H1 (cell line): Measurements from ENCODE around the gene ICOSLG. TPM values are rescaled to one million over a fixed set of nuclear protein-coding genes. Genes with fewer than 3 reads are reported as not detected.

Experiments used
- CTCF ChIA-PET: fragments of 300-600 bp; sonication (Branson Sonifier 250); formaldehyde crosslinking; loops from one replicate; lab custom pipeline; 2021; ENCODE audit not compliant: partially characterized antibody; lab: Charles Lee
- POLR2A ChIA-PET: fragments of 300-600 bp; sonication (Branson Sonifier 250); formaldehyde crosslinking; loops from one replicate; lab custom pipeline; 2021; ENCODE audit warnings: inconsistent platforms; ENCODE audit not compliant: partially characterized antibody; lab: Charles Lee
- DNase-seq, 2 experiments: peaks; one replicate each; pipeline versions ENCODE4 v3.0.0 to v3.0.0-alpha.2; 2010 to 2022; ENCODE audit warnings: low spot score in 2 of 2, low read depth in 1 of 2, mixed read lengths in 1 of 2
- FAIRE-seq: peaks from 2 replicates; lab custom pipeline; 2011; peaks lifted over from hg19 to GRCh38; lab: Jason Lieb, UNC
- H2AFZ ChIP-seq: 2 replicates; pipeline ENCODE4 v1.8.1; 2012; ENCODE audit warnings: low read length, inconsistent platforms
- H2AK5ac ChIP-seq: 2 replicates; pipeline ENCODE4 v1.6.1; 2013; ENCODE audit warnings: low read depth, low read length
- H2BK120ac ChIP-seq: replicated peaks from 2 replicates; pipeline ENCODE3; 2013; ENCODE audit warnings: low read depth, low read length, inconsistent platforms
- H2BK12ac ChIP-seq: 2 replicates; pipeline ENCODE4 v1.6.1; 2013; ENCODE audit warnings: low read depth, low read length
- H2BK15ac ChIP-seq: 2 replicates; pipeline ENCODE4 v1.6.1; 2013; ENCODE audit warnings: low read length
- H2BK20ac ChIP-seq: 2 replicates; pipeline ENCODE4 v1.6.1; 2013; ENCODE audit warnings: low read length
- H2BK5ac ChIP-seq: 2 replicates; pipeline ENCODE4 v1.6.1; 2013; ENCODE audit warnings: low read depth, low read length
- H3K14ac ChIP-seq: 2 replicates; pipeline ENCODE4 v1.6.1; 2013; ENCODE audit warnings: inconsistent platforms; ENCODE audit not compliant: insufficient read length
- H3K18ac ChIP-seq: 2 replicates; pipeline ENCODE4 v1.6.1; 2013; ENCODE audit warnings: low read length; ENCODE audit errors: extremely low read depth
- H3K23ac ChIP-seq: 2 replicates; pipeline ENCODE4 v1.6.1; 2013; ENCODE audit warnings: inconsistent platforms; ENCODE audit not compliant: insufficient read length
- H3K23me2 ChIP-seq: 2 replicates; pipeline ENCODE4 v1.6.1; 2013; ENCODE audit warnings: low read depth, low read length
- H3K27ac ChIP-seq: 2 replicates; pipeline ENCODE4 v1.6.1; 2011; ENCODE audit warnings: low read depth, low read length, inconsistent platforms
- H3K27me3 ChIP-seq, 4 experiments: replicated peaks in 1 of 4; 1 replicate in 1 of 4; 2 replicates in 3 of 4; pipeline versions ENCODE4 v1.6.1 to v1.8.1; 2011 to 2013; ENCODE audit warnings: low read length in 3 of 4, mild to moderate bottlenecking in 3 of 4, inconsistent platforms in 2 of 4, mixed read lengths in 2 of 4, moderate library complexity in 1 of 4; ENCODE audit not compliant: control insufficient read depth in 3 of 4, insufficient read depth in 3 of 4; ENCODE audit errors: extremely low read depth in 1 of 4
- H3K36me3 ChIP-seq, 4 experiments: 2 replicates each; pipeline versions ENCODE4 v1.6.1 to v1.8.1; 2011 to 2013; ENCODE audit warnings: mild to moderate bottlenecking in 4 of 4, low read length in 3 of 4, moderate library complexity in 2 of 4, control low read depth in 1 of 4, inconsistent platforms in 1 of 4; ENCODE audit not compliant: insufficient read depth in 4 of 4, control insufficient read depth in 2 of 4
- H3K4ac ChIP-seq: replicated peaks from 2 replicates; pipeline ENCODE3; 2013; ENCODE audit warnings: low read length, low read depth, mixed read lengths, inconsistent platforms; ENCODE audit not compliant: insufficient read length
- H3K4me1 ChIP-seq, 4 experiments: replicated peaks in 1 of 4; 1 replicate in 1 of 4; 2 replicates in 3 of 4; pipeline versions ENCODE4 v1.6.1 to v1.8.1; 2011 to 2013; ENCODE audit warnings: low read length in 3 of 4, inconsistent platforms in 2 of 4, mixed read lengths in 1 of 4; ENCODE audit not compliant: insufficient read depth in 4 of 4, control insufficient read depth in 3 of 4
- H3K4me2 ChIP-seq, 2 experiments: 2 replicates each; pipeline versions ENCODE4 v1.6.1 to v1.8.1; 2011 to 2013; ENCODE audit warnings: low read depth in 2 of 2, low read length in 2 of 2, control low read depth in 1 of 2, inconsistent platforms in 1 of 2, mild to moderate bottlenecking in 1 of 2; ENCODE audit not compliant: insufficient read depth in 1 of 2
- H3K4me3 ChIP-seq, 4 experiments: fragments of 200-600, 300-600 bp in 1 of 4; sonication (generic), shearing (Covaris generic), sonication (Bioruptor Twin) in 1 of 4; 2 replicates each; pipeline versions ENCODE4 v1.5.1 to v1.8.1; 2011 to 2016; ENCODE audit warnings: low read length in 4 of 4, low read depth in 3 of 4, control low read depth in 2 of 4, inconsistent platforms in 2 of 4, mild to moderate bottlenecking in 2 of 4, mixed read lengths in 1 of 4, moderate library complexity in 1 of 4; ENCODE audit not compliant: insufficient read depth in 2 of 4; ENCODE audit errors: extremely low read depth in 1 of 4
- H3K56ac ChIP-seq: replicated peaks from 2 replicates; pipeline ENCODE3; 2013; ENCODE audit warnings: low read depth, mild to moderate bottlenecking, mixed read lengths, low read length, inconsistent platforms; ENCODE audit not compliant: insufficient read length
- H3K79me1 ChIP-seq: 2 replicates; pipeline ENCODE4 v1.6.1; 2013; ENCODE audit warnings: low read depth, low read length, control low read depth
- H3K79me2 ChIP-seq, 2 experiments: 2 replicates each; pipeline versions ENCODE4 v1.6.1 to v1.8.1; 2012 to 2013; ENCODE audit warnings: low read length in 2 of 2, mild to moderate bottlenecking in 2 of 2, inconsistent platforms in 1 of 2; ENCODE audit not compliant: insufficient read depth in 2 of 2, control insufficient read depth in 1 of 2
- H3K9ac ChIP-seq, 4 experiments: replicated peaks in 1 of 4; 1 replicate in 1 of 4; 2 replicates in 3 of 4; pipeline versions ENCODE4 v1.6.1 to v1.8.1; 2011 to 2013; ENCODE audit warnings: low read depth in 3 of 4, low read length in 3 of 4, control low read depth in 2 of 4, mild to moderate bottlenecking in 2 of 4, moderate library complexity in 2 of 4, inconsistent platforms in 1 of 4; ENCODE audit errors: extremely low read depth in 1 of 4
- H3K9me3 ChIP-seq, 2 experiments: 2 replicates each; pipeline versions ENCODE4 v1.6.1 to v1.8.1; 2012 to 2013; ENCODE audit warnings: mild to moderate bottlenecking in 2 of 2, moderate library complexity in 2 of 2, control low read depth in 1 of 2, inconsistent platforms in 1 of 2, low read depth in 1 of 2, low read length in 1 of 2, mixed read lengths in 1 of 2; ENCODE audit not compliant: insufficient read depth in 2 of 2
- H4K20me1 ChIP-seq, 2 experiments: replicated peaks in 1 of 2; 2 replicates each; pipeline versions ENCODE3 to v1.8.1; 2011 to 2013; ENCODE audit warnings: inconsistent platforms in 2 of 2, low read length in 2 of 2, mild to moderate bottlenecking in 1 of 2; ENCODE audit not compliant: insufficient read depth in 2 of 2, control insufficient read depth in 1 of 2
- H4K5ac ChIP-seq: 2 replicates; pipeline ENCODE4 v1.6.1; 2013; ENCODE audit warnings: low read length, low read depth, mixed read lengths, inconsistent platforms; ENCODE audit not compliant: insufficient read length
- H4K8ac ChIP-seq: 2 replicates; pipeline ENCODE4 v1.8.0; 2013; ENCODE audit warnings: mild to moderate bottlenecking, moderate library complexity, low read length, inconsistent platforms; ENCODE audit not compliant: insufficient read depth; ENCODE audit errors: extremely low read depth
- H4K91ac ChIP-seq: replicated peaks from 2 replicates; pipeline ENCODE3; 2013; ENCODE audit warnings: low read length, mixed read lengths, inconsistent platforms; ENCODE audit not compliant: insufficient read length
- BRCA1 ChIP-seq: IDR thresholded peaks from 2 replicates; pipeline ENCODE4 v1.6.1; 2012; ENCODE audit warnings: low read depth, low read length, improper control_type of control experiment
- CBX5 ChIP-seq: fragments of 300-800, 300-1000 bp; sonication (generic); IDR thresholded peaks from 2 replicates; pipeline ENCODE4 v1.7.1; 2016; ENCODE audit warnings: antibody characterized with exemption, low read length, low read depth
- FOSL1 ChIP-seq: IDR thresholded peaks from 2 replicates; pipeline ENCODE4 v1.6.1; 2011; ENCODE audit warnings: mild to moderate bottlenecking, low read depth, low read length, moderate library complexity; ENCODE audit not compliant: insufficient read depth
- KDM5A ChIP-seq: fragments of 200-600 bp; IDR thresholded peaks from 2 replicates; pipeline ENCODE4 v1.7.1; 2012; ENCODE audit warnings: mild to moderate bottlenecking, low read length, inconsistent platforms, mixed read lengths
- NRF1 ChIP-seq: IDR thresholded peaks from 2 replicates; pipeline ENCODE4 v1.6.1; 2011; ENCODE audit warnings: mild to moderate bottlenecking, low read depth, low read length, improper control_type of control experiment
- POU5F1 ChIP-seq: IDR thresholded peaks from 2 replicates; pipeline ENCODE4 v1.6.1; 2011; ENCODE audit warnings: low read depth, mild to moderate bottlenecking, low read length, moderate library complexity
- RAD21 ChIP-seq, 2 experiments: IDR thresholded peaks in 1 of 2; conservative IDR thresholded peaks in 1 of 2; 2 replicates each; pipeline ENCODE4 v1.6.1; 2011; ENCODE audit warnings: low read depth in 2 of 2, low read length in 2 of 2, improper control_type of control experiment in 1 of 2, inconsistent platforms in 1 of 2, mild to moderate bottlenecking in 1 of 2, moderate library complexity in 1 of 2
- RBBP5 ChIP-seq: IDR thresholded peaks from 2 replicates; pipeline ENCODE4 v1.7.1; 2012; ENCODE audit warnings: low read depth, mild to moderate bottlenecking, inconsistent platforms, low read length, moderate library complexity, borderline replicate concordance
- SP2 ChIP-seq: IDR thresholded peaks from 2 replicates; pipeline ENCODE4 v1.6.1; 2012; ENCODE audit warnings: mild to moderate bottlenecking, low read length, inconsistent platforms
- SRF ChIP-seq: IDR thresholded peaks from 2 replicates; pipeline ENCODE4 v1.6.1; 2011; ENCODE audit warnings: mild to moderate bottlenecking, low read depth, low read length, moderate library complexity
- TAF7 ChIP-seq: optimal IDR thresholded peaks from 2 replicates; pipeline ENCODE3; 2011; ENCODE audit warnings: low read depth, mild to moderate bottlenecking, inconsistent platforms, low read length, moderate library complexity, borderline replicate concordance
- YY1 ChIP-seq: IDR thresholded peaks from 2 replicates; pipeline ENCODE4 v1.6.1; 2011; ENCODE audit warnings: low read depth, mild to moderate bottlenecking, low read length
- WGBS, 2 experiments: shearing (Covaris generic) in 1 of 2; methylation state at CpG; one replicate each; pipeline versions ENCODE4 v1.1.6 to v1.1.7; 2013 to 2015; ENCODE audit warnings: low lambda C conversion rate in 2 of 2, mixed read lengths in 2 of 2, inconsistent platforms in 1 of 2, low coverage in 1 of 2, missing lambda C conversion rate in 1 of 2; ENCODE audit not compliant: insufficient replicate concordance in 2 of 2, insufficient coverage in 1 of 2, insufficient read length in 1 of 2; ENCODE audit errors: extremely low coverage in 1 of 2, missing lambda C conversion rate in 1 of 2; 5-methylcytosine and 5-hydroxymethylcytosine counted together
- polyA plus RNA-seq, 7 experiments: library from polyadenylated mRNA; depleted of rRNA in 3 of 7; stranded (reverse) in 5 of 7; unstranded in 2 of 7; fragments of >200 nt in 5 of 7; fragments of 200-250 nt in 2 of 7; gene quantifications; 1 replicate in 5 of 7; 2 replicates in 1 of 7; 4 replicates in 1 of 7; pipeline versions ENCODE4 v1.2.1 to v1.2.3, GENCODE V29; 2011 to 2013; ENCODE audit warnings: missing spikeins in 2 of 7, mixed read lengths in 2 of 7
- total RNA-seq: library from RNA; stranded (reverse); fragmentation: NEBNext Ultra II Directional; extraction: Animal tissue kit (Norgen Biotek cat#: 25700); gene quantifications from 2 replicates; pipeline ENCODE4 v1.2.1, GENCODE V29; 2021
- TF ChIP-seq, protein P1 (sequence below): IDR thresholded peaks from 2 replicates; pipeline ENCODE4 v1.6.1; 2012; ENCODE audit warnings: inconsistent platforms

Gene ICOSLG
- total and polyA plus RNA-seq, 2 of the 8 experiments (the other 6 are each of a cell fraction or from before 2014, with no cell fraction given) = 2.3 to 5.5 TPM

DNA sequence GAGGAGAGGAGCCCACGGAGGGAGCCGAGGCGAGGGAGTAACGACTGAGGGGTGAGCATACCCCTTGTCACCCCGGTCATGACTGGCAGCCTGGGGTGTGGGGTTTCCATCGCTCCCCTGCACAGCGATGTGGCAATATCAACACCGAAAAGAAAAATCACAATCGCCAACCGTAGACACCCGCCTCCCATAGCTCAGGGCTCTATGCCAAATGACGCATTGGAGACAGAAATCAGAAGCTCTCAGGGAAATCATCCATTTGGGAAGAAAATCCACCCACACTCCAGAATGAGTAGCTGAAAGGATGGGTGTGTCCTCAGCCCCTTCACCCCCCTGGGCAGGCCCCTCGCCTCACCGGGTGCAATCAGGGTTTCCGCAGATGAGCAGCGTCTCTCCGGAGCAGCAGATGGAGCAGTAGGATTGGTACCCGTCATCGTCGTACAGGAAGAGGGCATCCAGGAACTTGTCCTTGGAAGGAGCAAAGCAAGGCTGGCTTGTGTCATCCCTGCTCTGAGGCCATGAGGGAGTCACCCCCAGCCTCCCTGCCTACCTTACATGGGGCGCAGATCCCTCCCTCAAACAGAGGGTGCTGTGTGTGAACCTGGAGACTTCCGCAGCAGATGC is 18.5 kb upstream of the ICOSLG start:
- DNase-seq (no peak), FAIRE-seq (no peak)
- Histone ChIP-seq H2BK12ac (no peak overlapping the region), H3K9me3 (no peaks in the 10 kb centered on the region), H3K4me3 (no peak overlapping the region), H3K23ac (no peak overlapping the region), H2AK5ac (no peak overlapping the region), H3K23me2 (no peaks in the 10 kb centered on the region), H3K4me1 (peaks cover 0 to 7% (median 4%) of the 10 kb centered on the region in 4 experiments; a peak in 6 of 7 replicates), H3K27me3 (no peaks in the 10 kb centered on the region), H4K20me1 (no peaks in the 10 kb centered on the region), H3K56ac (no peak overlapping the region), H3K18ac (no peak overlapping the region), H3K14ac (no peak overlapping the region), H3K4me2 (no peak overlapping the region), H3K9ac (no peak overlapping the region), H2BK5ac (no peak overlapping the region), H4K91ac (peak overlapping the region; percentile 66), H4K5ac (no peak overlapping the region), H4K8ac (no peak overlapping the region), H3K36me3 (no peaks in the 10 kb centered on the region), H2BK20ac (no peak overlapping the region), H3K27ac (no peak overlapping the region), H2BK15ac (no peak overlapping the region), H3K4ac (no peak overlapping the region), H3K79me2 (no peaks in the 10 kb centered on the region), H2AFZ (no peak overlapping the region), H2BK120ac (no peak overlapping the region), H3K79me1 (no peaks in the 10 kb centered on the region)
- no peak for TF ChIP-seq YY1
- TF ChIP-seq POU5F1 = no peak
- no peak for TF ChIP-seq SRF
- TF ChIP-seq NRF1 = no peak
- TF ChIP-seq KDM5A = no peak
- TF ChIP-seq, protein P1, sequence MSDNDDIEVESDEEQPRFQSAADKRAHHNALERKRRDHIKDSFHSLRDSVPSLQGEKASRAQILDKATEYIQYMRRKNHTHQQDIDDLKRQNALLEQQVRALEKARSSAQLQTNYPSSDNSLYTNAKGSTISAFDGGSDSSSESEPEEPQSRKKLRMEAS = no peak
- TF ChIP-seq BRCA1 = no peak
- no peak for TF ChIP-seq RAD21 (IDR thresholded peaks at IDR 0.05 in 1 of 2, conservative IDR thresholded peaks at IDR 0.05 in 1 of 2; ENCODE audit: low read depth in 2 of 2, low read length in 2 of 2)
- TF ChIP-seq SP2 = no peak
- TF ChIP-seq FOSL1 = no peak
- no peak for TF ChIP-seq RBBP5
- no peak for TF ChIP-seq CBX5
- no peak for TF ChIP-seq TAF7
- ChIA-PET CTCF (interaction anchor here (0.8 to 2.6 kb wide), 4 partner anchors 9 to 38 kb away, joined by 3 to 10 read pairs (median 6); no protein-coding TSS in a partner anchor), POLR2A (no interaction called here)
- WGBS, 2 experiments = 90% methylated on average over 22 of the region's 22 CpGs; no CpG with 5 or more reads in 1 of the 2 experiments
